Liver (tissue), 3 donors: ENCODE measurements around the gene RSPRY1.

Source experiments
- ATF3 ChIP-seq: IDR thresholded peaks from 2 replicates; pipeline ENCODE4 v1.6.1; 2016; ENCODE audit warnings: antibody characterized with exemption
- EGR1 ChIP-seq, 2 donors: IDR thresholded peaks; 2 replicates each; pipeline ENCODE4 v1.6.1; 2016 to 2018; ENCODE audit warnings: antibody characterized with exemption in 2 of 2, low read depth in 2 of 2
- GABPA ChIP-seq, 2 donors: IDR thresholded peaks in 1 of 2; conservative IDR thresholded peaks in 1 of 2; 2 replicates each; pipeline ENCODE4 v1.6.1; 2016; ENCODE audit warnings: antibody characterized with exemption in 2 of 2, mild to moderate bottlenecking in 1 of 2, moderate library complexity in 1 of 2
- NR2F2 ChIP-seq: IDR thresholded peaks from 2 replicates; pipeline ENCODE4 v1.6.1; 2016; ENCODE audit warnings: antibody characterized with exemption
- REST ChIP-seq: IDR thresholded peaks from 2 replicates; pipeline ENCODE4 v1.6.1; 2016; ENCODE audit warnings: antibody characterized with exemption, mild to moderate bottlenecking
- TAF1 ChIP-seq: conservative IDR thresholded peaks from 2 replicates; pipeline ENCODE4 v1.6.1; 2016; ENCODE audit warnings: antibody characterized with exemption, mild to moderate bottlenecking
- TF ChIP-seq, protein P1 (sequence below): fragments of 150-350 bp; IDR thresholded peaks from 2 replicates; pipeline ENCODE4 v1.5.1; 2017; ENCODE audit warnings: improper control_type of control experiment, low read depth, low read length; ENCODE audit not compliant: missing input control
- TF ChIP-seq, protein P2 (sequence below): IDR thresholded peaks from 2 replicates; pipeline ENCODE4 v1.6.1; 2016; ENCODE audit warnings: antibody characterized with exemption
- donor health status: healthy.
- donor health status: healthy.

GRCh38 chr16:57150682-57151330, 35.3 kb upstream of the RSPRY1 start:
- TF ChIP-seq REST = no peak
- no peak for TF ChIP-seq EGR1 (IDR thresholded peaks at IDR 0.05; ENCODE audit: low read depth in 2 of 2)
- TF ChIP-seq, protein P1, sequence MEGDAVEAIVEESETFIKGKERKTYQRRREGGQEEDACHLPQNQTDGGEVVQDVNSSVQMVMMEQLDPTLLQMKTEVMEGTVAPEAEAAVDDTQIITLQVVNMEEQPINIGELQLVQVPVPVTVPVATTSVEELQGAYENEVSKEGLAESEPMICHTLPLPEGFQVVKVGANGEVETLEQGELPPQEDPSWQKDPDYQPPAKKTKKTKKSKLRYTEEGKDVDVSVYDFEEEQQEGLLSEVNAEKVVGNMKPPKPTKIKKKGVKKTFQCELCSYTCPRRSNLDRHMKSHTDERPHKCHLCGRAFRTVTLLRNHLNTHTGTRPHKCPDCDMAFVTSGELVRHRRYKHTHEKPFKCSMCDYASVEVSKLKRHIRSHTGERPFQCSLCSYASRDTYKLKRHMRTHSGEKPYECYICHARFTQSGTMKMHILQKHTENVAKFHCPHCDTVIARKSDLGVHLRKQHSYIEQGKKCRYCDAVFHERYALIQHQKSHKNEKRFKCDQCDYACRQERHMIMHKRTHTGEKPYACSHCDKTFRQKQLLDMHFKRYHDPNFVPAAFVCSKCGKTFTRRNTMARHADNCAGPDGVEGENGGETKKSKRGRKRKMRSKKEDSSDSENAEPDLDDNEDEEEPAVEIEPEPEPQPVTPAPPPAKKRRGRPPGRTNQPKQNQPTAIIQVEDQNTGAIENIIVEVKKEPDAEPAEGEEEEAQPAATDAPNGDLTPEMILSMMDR = no peak
- no peak for TF ChIP-seq GABPA (IDR thresholded peaks at IDR 0.05 in 1 of 2, conservative IDR thresholded peaks at IDR 0.05 in 1 of 2)
- TF ChIP-seq NR2F2 = no peak
- no peak for TF ChIP-seq ATF3
- no peak for TF ChIP-seq TAF1
- TF ChIP-seq, protein P2, sequence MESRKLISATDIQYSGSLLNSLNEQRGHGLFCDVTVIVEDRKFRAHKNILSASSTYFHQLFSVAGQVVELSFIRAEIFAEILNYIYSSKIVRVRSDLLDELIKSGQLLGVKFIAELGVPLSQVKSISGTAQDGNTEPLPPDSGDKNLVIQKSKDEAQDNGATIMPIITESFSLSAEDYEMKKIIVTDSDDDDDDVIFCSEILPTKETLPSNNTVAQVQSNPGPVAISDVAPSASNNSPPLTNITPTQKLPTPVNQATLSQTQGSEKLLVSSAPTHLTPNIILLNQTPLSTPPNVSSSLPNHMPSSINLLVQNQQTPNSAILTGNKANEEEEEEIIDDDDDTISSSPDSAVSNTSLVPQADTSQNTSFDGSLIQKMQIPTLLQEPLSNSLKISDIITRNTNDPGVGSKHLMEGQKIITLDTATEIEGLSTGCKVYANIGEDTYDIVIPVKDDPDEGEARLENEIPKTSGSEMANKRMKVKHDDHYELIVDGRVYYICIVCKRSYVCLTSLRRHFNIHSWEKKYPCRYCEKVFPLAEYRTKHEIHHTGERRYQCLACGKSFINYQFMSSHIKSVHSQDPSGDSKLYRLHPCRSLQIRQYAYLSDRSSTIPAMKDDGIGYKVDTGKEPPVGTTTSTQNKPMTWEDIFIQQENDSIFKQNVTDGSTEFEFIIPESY = no peak
